ENCODE data around the gene GPR155.

Gene GPR155

GRCh38 chr2:174486563-174487107, at the start of gene GPR155:
Gene GPR155, minus strand, starts transcription at chr2:174487029. Its CDS starts 5,073 bp downstream, at chr2:174481956.
- peak; percentile 46 for DNase-seq

DNA sequence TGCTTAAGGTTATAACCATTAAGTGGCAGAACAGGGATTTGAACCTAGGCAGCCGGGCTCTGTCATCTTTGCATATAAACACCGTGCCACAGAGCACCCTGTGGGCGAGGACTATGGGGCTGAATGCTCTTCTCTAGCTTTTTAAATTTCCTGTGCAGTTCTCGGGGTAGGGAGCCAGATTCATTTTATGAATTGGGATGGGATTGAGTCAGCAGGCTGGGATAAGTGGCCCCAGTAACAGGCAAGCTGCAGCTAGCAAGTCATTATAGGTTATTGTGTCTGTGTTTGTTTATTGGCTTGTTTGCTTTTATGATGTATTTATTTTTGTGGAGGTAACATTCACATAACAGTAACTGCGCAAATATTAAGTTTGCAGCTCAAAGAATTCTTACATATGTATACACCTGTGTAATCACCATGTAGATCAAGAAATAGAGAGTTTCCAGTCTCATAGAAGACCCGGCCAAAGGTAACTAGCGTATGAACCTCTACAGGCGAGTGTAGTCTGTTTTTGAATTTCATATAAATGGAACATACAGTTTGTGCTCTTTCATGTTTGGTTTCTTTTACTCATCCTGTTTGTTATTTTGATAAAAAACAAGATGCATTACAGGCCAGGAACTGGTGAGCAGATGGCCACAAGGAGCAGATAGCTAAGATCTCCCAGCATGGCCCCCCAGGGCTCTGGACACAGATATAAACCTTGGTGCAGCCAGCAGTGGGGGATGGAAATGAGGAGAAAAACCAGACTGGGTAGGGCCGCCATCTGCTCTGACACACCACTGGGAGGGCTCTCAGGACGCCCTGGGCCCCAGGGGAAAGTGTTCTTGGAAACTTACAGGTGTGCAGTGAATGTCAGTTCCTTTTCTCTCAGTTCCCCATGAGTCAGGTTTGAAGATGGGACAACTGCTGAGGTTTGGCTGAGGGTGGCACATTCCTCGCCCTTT, 49.2 kb upstream of the GPR155 start:
- peak; percentile 81 for DNase-seq

GRCh38 chr2:174535083-174535482, 48.3 kb upstream of the GPR155 start:
- DNase-seq, result no peak

GRCh38 chr2:174529916-174530315, 43.1 kb upstream of the GPR155 start:
- DNase-seq, result no peak

DNA sequence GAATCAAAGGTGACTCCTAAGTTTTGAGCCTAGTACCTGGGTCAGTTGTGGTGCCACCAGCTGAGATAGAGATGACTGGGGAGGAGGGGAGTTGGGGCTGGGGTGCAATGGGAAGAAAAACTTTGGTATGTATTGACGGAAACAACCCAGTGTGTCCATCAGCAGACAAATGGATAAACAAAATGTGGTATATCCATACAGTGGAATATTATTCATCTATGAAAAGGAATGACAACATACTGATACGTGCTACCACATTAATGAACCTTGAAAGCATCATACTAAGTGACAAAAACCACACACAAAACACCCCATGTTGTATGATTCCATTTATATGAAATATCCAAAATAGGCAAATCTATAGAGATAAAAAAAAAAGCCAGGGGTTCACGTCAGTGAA, 41.1 kb upstream of the GPR155 start:
- DNase-seq, result no peak

DNA sequence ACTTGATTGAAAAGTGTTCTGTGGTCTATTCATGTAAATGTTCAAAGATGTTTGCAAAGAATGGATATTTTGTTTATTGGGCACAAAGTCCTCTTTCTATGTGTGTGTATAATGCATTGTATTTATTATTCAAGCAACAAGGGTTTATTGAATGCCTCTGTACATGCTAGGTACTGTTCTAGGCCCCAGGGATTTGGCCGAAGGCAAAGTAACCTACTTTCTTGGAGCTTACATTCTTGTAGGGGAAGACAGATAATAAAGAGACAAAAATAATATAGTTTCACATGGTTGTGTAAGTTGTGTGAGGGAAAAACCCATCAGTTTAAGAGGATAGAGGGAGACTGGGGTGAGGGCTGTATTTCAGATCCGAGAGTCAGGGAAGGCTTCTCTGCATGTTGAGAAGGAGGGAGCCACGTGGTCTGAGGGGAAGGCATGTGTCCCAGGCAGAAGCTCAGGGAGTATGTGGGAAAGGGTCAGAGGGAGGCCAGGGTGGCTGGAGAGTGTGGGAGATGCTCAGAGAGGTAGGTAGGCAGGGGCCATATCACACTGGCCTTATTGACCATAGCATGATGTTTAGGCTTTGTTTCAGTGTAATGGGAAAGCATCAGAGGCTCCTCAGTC, 40.4 kb upstream of the GPR155 start:
- no peak for DNase-seq

GRCh38 chr2:174524527-174524926, 37.7 kb upstream of the GPR155 start:
- no peak for DNase-seq

- DNase-seq, result peak; percentile 8
Observed at GRCh38 chr2:174522553-174522952, 35.7 kb upstream of the GPR155 start.

- no peak for DNase-seq
Observed at GRCh38 chr2:174518395-174518794, 31.6 kb upstream of the GPR155 start.

- DNase-seq, result no peak
Observed at GRCh38 chr2:174516501-174517378, 29.9 kb upstream of the GPR155 start.

DNA sequence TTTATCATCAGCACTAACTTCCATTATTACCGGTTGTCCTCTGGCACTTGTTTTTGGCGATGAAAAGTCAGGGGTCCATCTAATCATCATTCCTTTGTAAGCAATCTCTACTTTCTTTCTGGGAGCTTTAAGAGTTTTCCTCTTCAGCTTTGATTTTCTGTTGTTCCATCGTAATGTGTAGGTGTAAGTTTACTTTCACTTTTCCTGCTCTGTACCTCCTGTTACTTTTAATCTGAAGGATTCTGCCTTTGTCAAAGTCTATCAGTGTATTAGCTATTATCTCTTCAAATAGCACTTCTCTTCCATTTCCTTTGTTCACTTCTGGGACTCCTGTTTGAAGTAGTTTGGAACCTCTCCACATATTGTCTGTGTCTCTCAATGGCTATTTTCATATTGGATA, 25.5 kb upstream of the GPR155 start:
- no peak for DNase-seq

DNA sequence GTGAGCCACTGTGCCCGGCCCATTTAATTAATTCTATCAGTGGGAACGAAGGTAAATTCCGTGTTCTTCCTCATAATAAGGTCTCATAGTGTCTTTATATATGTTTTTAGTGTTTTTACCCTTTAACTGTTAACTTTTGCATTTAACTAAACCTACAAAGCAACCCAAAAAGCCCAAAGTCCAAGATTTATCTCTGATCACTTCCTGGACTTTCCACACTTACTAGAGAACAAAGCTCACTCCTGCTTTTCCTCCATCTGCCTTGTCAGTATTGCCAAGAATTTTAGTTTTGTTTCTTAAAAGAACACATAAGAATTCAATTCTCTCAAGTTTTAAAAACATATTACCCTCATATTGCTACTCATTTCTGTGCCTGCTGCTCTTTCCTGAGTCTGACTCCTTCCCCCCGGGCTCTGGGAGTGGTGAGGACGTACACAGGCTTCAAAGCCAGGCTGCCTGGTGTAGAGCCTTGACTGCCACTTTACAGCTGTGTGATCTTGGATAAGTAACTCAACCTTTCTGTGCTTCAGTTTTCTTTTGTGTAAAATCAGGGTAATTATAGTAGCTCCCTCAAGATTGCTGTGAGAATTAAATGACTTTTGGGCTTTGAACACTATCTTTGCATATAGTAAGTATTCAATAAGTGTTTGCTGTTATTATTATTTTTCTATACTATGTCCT, 24.9 kb upstream of the GPR155 start:
- DNase-seq, result no peak

DNA sequence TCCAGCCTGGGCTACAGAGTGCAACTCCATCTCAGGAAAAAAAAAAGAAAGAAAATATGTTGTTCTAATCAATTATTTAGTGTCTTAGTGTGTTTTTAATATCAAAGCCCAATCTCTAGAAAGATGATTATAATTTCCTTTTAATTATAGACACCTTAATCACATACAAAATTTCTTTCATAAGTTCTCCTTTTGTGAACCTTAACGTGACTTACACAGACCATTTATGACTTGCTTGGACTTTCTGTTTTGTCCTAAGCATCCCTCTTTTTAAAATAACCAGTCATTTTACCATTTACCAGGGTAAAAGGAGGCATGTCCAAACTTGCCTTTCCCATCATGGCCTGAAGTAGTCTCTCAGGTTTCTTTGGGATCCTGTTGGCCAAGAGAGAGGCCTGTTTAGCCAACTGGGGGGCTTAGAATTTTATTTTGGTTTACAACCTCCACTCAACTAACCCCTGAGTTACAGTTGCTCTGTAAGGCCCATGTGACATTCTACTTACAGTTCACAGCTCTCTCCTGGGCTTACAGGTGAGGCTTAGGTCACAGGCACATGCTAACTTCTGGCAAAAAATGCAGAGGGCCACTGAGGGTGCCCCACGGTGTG, 23.9 kb upstream of the GPR155 start:
- peak; percentile 32 for DNase-seq

DNA sequence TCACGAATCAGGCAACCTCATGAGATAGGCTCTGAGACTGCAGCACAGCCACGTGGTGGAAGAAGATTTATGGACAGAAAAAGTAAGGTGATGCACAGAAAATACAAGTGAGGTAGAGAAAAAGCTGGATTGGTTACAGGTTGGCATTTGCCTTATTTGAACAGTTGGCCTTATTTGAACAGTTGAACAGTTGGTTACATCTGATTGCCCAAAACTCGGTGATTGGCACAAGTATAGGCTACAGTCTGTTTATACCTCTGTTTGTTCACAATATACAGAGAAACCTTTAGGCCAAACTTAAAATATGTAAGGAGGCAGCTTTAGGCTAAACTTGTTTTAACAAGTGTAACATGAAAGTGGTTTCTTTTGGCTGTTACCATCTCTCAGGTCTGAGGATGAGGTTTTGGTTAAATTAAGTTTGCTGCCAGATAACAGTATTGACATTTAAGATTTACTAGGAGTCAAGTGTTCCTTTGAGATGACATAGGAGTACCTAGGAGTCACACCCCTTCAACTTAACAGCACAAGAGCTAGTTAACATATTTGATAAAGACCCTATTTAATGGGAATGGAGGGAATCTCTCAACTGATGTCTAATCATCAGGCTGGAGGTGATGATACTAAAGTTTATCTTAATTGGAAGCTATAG, 16.5 kb upstream of the GPR155 start:
- DNase-seq, result peak; percentile 1

- DNase-seq, result no peak
Observed at GRCh38 chr2:174499371-174499770, 12.5 kb upstream of the GPR155 start.

DNA sequence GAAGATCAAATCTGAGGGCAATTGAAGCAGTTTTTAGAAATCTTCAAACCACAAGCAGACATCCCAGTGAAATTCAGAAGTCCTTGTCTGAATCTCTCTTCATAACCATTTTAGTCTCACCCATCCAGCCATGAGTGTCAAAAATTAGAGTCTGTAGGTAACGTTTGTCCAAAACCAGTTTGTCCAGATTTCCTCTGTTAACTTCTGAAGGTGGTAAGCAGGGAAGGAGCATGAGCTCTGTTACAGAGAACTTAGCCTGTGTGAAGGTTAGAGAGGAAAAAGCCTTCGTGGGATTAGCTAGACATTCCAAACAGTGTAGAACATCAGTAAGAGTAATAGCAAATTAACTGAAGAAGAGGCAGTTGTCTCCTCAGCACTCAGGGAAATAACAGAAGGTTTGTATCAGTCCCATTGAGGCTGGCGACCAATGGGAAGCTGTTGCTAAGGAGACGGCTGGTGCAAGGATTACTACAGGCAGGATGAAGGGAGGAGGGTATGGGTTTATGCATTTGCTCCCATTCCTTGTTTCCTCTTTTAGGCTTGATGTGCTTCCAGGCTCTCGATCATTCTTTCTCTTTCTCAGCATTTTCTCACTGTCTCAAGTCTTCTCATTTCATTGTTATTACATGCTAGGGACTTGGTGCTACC, 8.7 kb upstream of the GPR155 start:
- peak; percentile 5 for DNase-seq

GRCh38 chr2:174493549-174494331, 6.9 kb upstream of the GPR155 start:
- DNase-seq, result no peak

- no peak for DNase-seq
Observed at GRCh38 chr2:174492963-174493431, 6.2 kb upstream of the GPR155 start.

GRCh38 chr2:174491947-174492346, 5.1 kb upstream of the GPR155 start:
- DNase-seq, result no peak

DNA sequence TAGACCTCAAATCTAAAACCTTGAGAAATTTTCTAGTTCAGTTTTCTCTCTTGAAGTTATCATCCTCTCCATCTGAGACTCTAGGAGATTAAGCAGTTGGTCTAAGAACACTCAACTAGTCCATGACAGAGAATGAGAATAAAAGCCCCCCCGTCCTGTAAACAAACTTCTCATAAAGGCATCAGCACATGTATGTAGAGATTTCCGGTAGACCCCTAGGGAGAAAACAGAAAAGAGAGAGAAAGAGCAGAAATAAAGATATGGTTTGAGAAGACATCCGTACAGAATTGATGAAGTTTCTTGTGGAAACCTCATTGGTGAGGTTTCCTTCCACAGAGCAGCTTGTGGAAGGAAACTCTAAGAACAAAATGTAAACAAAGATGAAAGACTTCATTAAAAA, 3.2 kb upstream of the GPR155 start:
- DNase-seq, result no peak
